ENCODE data around the gene PLXNA4. TPM values are rescaled to one million over a fixed set of nuclear protein-coding genes. Genes with fewer than 3 reads are reported as not detected.

The PLXNA4 gene
- polyA plus RNA-seq (2013) = 0.05 and 0.07 TPM in 2 replicates

DNA sequence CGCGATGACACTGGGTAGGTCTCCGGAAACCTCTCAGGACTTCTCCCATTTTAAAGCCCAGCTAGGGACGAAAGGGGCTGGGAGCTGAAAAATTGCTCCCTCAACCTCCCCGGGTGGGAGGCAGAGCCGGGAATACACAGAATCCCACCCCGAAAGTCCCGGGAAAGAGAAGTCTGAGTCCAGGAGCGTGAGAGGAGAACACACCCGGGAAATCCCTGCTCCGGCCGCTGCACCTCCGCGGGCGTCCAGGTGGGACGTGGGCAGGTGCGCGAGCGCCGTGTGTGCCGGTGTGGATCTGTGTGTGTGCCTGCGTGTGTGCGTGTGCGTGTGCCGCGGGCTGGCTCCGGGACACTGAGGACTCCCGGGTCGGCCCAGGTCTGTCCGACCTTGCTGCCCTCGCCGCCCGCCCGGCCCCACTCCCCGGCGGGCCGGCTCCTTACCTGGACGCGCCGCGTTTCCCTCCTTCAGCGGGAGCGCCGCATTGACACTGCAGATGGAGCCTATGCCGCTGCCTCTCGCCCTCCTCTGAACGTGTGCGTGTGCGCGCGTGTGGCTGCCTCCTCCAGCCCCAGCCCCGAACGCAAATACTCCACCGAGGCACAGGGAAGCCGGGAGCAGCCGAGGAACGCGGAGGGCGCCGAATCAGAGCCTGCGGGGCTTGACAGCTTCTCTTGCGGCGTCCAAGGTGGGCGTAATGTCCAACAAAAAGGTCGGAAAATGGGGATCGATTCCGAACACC, at the start of gene PLXNA4:
Gene PLXNA4, minus strand, starts transcription at position 489 of the 739 bp plus-strand sequence. CDS start 67,777 bp downstream, outside the sequence.
- Histone ChIP-seq H4K91ac (ENCODE audit: low read depth, low read length) (no peak within 1 kb of the TSS), H3K27me3 (ENCODE audit: insufficient read depth, low read length) (peaks cover 71% of the 10 kb centered on the region), H2BK120ac (ENCODE audit: insufficient read depth, low read length, poor library complexity) (no peak within 1 kb of the TSS), H3K36me3 (ENCODE audit: control insufficient read depth in 1 of 2, insufficient read depth in 2 of 2, low read length in 2 of 2) (no peaks in the 10 kb centered on the region), H4K12ac (ENCODE audit: low read depth, low read length) (no peak within 1 kb of the TSS), H3K79me2 (ENCODE audit: control insufficient read depth, insufficient read depth, low read length, poor library complexity) (no peaks in the 10 kb centered on the region), H3K4me3 (ENCODE audit: low read depth, low read length) (peak within 1 kb of the TSS; percentile 27), H4K8ac (ENCODE audit: low read depth, low read length) (no peak within 1 kb of the TSS), H3K4me1 (ENCODE audit: control insufficient read depth in 1 of 2, insufficient read depth in 2 of 2, low read length in 2 of 2) (peaks cover 3% of the 10 kb centered on the region in 2 experiments), H3K9ac (ENCODE audit: low read length) (no peak within 1 kb of the TSS), H3K18ac (ENCODE audit: low read length) (no peak within 1 kb of the TSS), H3K14ac (ENCODE audit: low read length) (no peak within 1 kb of the TSS), H2BK12ac (ENCODE audit: low read length) (no peak within 1 kb of the TSS), H2AFZ (ENCODE audit: insufficient read depth, low read length, poor library complexity) (no peak within 1 kb of the TSS), H3K4me2 (ENCODE audit: low read length) (peak within 1 kb of the TSS; percentile 69), H3K9me3 (ENCODE audit: insufficient read depth, low read depth, low read length) (no peaks in the 10 kb centered on the region), H2AK5ac (ENCODE audit: low read length) (no peak within 1 kb of the TSS), H3K79me1 (ENCODE audit: low read length) (no peaks in the 10 kb centered on the region), H3K4ac (ENCODE audit: low read depth, low read length) (no peak within 1 kb of the TSS), H3K23ac (ENCODE audit: low read length) (no peak within 1 kb of the TSS), H3K27ac (ENCODE audit: low read depth, low read length) (no peak within 1 kb of the TSS), H2BK5ac (ENCODE audit: low read depth, low read length, poor library complexity) (no peak within 1 kb of the TSS)
- DNase-seq = no peak
- WGBS (ENCODE audit: extremely low coverage, insufficient coverage, insufficient read length) = no CpG with 5 or more reads among the region's 67 CpGs

DNA sequence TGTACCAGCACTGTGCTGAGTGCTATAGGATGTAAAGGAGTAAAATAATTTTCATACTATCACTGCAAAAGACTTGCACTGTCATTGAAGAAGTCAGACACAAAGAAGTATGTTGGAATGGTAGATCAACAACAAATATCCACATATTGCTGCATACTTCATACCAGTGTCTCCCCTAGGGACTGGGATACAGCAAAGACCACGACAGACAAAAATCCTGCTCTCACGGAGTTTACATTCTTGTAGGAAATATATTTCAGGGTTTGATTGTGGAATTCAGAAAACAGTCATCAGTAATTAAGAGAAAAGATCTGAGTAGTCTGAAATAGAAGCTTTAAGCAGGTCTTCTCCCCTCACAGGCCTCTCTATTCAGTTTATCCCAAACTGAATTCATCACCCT, 49.4 kb upstream of the PLXNA4 start:
- H2AK5ac ChIP-seq (ENCODE audit: low read length) = no peak overlapping the region
- no peak overlapping the region for H2AFZ ChIP-seq (ENCODE audit: insufficient read depth, low read length, poor library complexity)
- no peak overlapping the region for H3K27ac ChIP-seq (ENCODE audit: low read depth, low read length)
- no peak overlapping the region for H4K91ac ChIP-seq (ENCODE audit: low read depth, low read length)
- H3K79me1 ChIP-seq (ENCODE audit: low read length) = no peaks in the 10 kb centered on the region
- no peak overlapping the region for H2BK5ac ChIP-seq (ENCODE audit: low read depth, low read length, poor library complexity)
- DNase-seq = no peak
- no peak overlapping the region for H4K8ac ChIP-seq (ENCODE audit: low read depth, low read length)
- no peak overlapping the region for H3K9ac ChIP-seq (ENCODE audit: low read length)
- H3K4me2 ChIP-seq (ENCODE audit: low read length) = no peak overlapping the region
- H3K18ac ChIP-seq (ENCODE audit: low read length) = no peak overlapping the region
- H3K4me1 ChIP-seq (ENCODE audit: control insufficient read depth in 1 of 2, insufficient read depth in 2 of 2, low read length in 2 of 2) = no peaks in the 10 kb centered on the region
- H2BK120ac ChIP-seq (ENCODE audit: insufficient read depth, low read length, poor library complexity) = no peak overlapping the region
- H3K79me2 ChIP-seq (ENCODE audit: control insufficient read depth, insufficient read depth, low read length, poor library complexity) = no peaks in the 10 kb centered on the region
- H4K12ac ChIP-seq (ENCODE audit: low read depth, low read length) = no peak overlapping the region
- H2BK12ac ChIP-seq (ENCODE audit: low read length) = no peak overlapping the region
- no peak overlapping the region for H3K14ac ChIP-seq (ENCODE audit: low read length)
- no peaks in the 10 kb centered on the region for H3K36me3 ChIP-seq (ENCODE audit: control insufficient read depth in 1 of 2, insufficient read depth in 2 of 2, low read length in 2 of 2)
- no peak overlapping the region for H3K4me3 ChIP-seq (ENCODE audit: low read depth, low read length)
- H3K4ac ChIP-seq (ENCODE audit: low read depth, low read length) = no peak overlapping the region
- no CpG with 5 or more reads among the region's 2 CpGs for WGBS (ENCODE audit: extremely low coverage, insufficient coverage, insufficient read length)
- H3K9me3 ChIP-seq (ENCODE audit: insufficient read depth, low read depth, low read length) = no peaks in the 10 kb centered on the region
- H3K27me3 ChIP-seq (ENCODE audit: insufficient read depth, low read length) = no peaks in the 10 kb centered on the region
- no peak overlapping the region for H3K23ac ChIP-seq (ENCODE audit: low read length)

- DNase-seq = no peak
- Histone ChIP-seq H3K9me3 (ENCODE audit: insufficient read depth, low read depth, low read length) (no peaks in the 10 kb centered on the region), H3K4me1 (ENCODE audit: control insufficient read depth in 1 of 2, insufficient read depth in 2 of 2, low read length in 2 of 2) (no peaks in the 10 kb centered on the region), H3K27ac (ENCODE audit: low read depth, low read length) (no peak overlapping the region), H3K79me2 (ENCODE audit: control insufficient read depth, insufficient read depth, low read length, poor library complexity) (no peaks in the 10 kb centered on the region), H3K18ac (ENCODE audit: low read length) (no peak overlapping the region), H3K27me3 (ENCODE audit: insufficient read depth, low read length) (no peaks in the 10 kb centered on the region), H3K79me1 (ENCODE audit: low read length) (no peaks in the 10 kb centered on the region), H3K4me3 (ENCODE audit: low read depth, low read length) (no peak overlapping the region), H2AK5ac (ENCODE audit: low read length) (no peak overlapping the region), H4K8ac (ENCODE audit: low read depth, low read length) (no peak overlapping the region), H4K12ac (ENCODE audit: low read depth, low read length) (no peak overlapping the region), H3K14ac (ENCODE audit: low read length) (no peak overlapping the region), H2BK5ac (ENCODE audit: low read depth, low read length, poor library complexity) (no peak overlapping the region), H2BK120ac (ENCODE audit: insufficient read depth, low read length, poor library complexity) (no peak overlapping the region), H3K4me2 (ENCODE audit: low read length) (no peak overlapping the region), H3K23ac (ENCODE audit: low read length) (no peak overlapping the region), H4K91ac (ENCODE audit: low read depth, low read length) (no peak overlapping the region), H2BK12ac (ENCODE audit: low read length) (no peak overlapping the region), H3K9ac (ENCODE audit: low read length) (no peak overlapping the region), H3K4ac (ENCODE audit: low read depth, low read length) (no peak overlapping the region), H2AFZ (ENCODE audit: insufficient read depth, low read length, poor library complexity) (no peak overlapping the region), H3K36me3 (ENCODE audit: control insufficient read depth in 1 of 2, insufficient read depth in 2 of 2, low read length in 2 of 2) (no peaks in the 10 kb centered on the region)
- no CpG with 5 or more reads among the region's 4 CpGs for WGBS (ENCODE audit: extremely low coverage, insufficient coverage, insufficient read length)
Measured at GRCh38 chr7:132622081-132622480, 45.8 kb upstream of the PLXNA4 start.

GRCh38 chr7:132619967-132620366, 43.7 kb upstream of the PLXNA4 start:
- Histone ChIP-seq H3K18ac (ENCODE audit: low read length) (no peak overlapping the region), H3K79me2 (ENCODE audit: control insufficient read depth, insufficient read depth, low read length, poor library complexity) (no peaks in the 10 kb centered on the region), H3K79me1 (ENCODE audit: low read length) (no peaks in the 10 kb centered on the region), H3K4ac (ENCODE audit: low read depth, low read length) (no peak overlapping the region), H3K27ac (ENCODE audit: low read depth, low read length) (no peak overlapping the region), H3K4me1 (ENCODE audit: control insufficient read depth in 1 of 2, insufficient read depth in 2 of 2, low read length in 2 of 2) (peaks cover 0 to 3% of the 10 kb centered on the region in 2 experiments), H3K9me3 (ENCODE audit: insufficient read depth, low read depth, low read length) (peaks cover 1% of the 10 kb centered on the region), H4K8ac (ENCODE audit: low read depth, low read length) (no peak overlapping the region), H2BK12ac (ENCODE audit: low read length) (no peak overlapping the region), H2AK5ac (ENCODE audit: low read length) (no peak overlapping the region), H2AFZ (ENCODE audit: insufficient read depth, low read length, poor library complexity) (no peak overlapping the region), H3K4me2 (ENCODE audit: low read length) (no peak overlapping the region), H3K9ac (ENCODE audit: low read length) (no peak overlapping the region), H3K14ac (ENCODE audit: low read length) (no peak overlapping the region), H3K27me3 (ENCODE audit: insufficient read depth, low read length) (no peaks in the 10 kb centered on the region), H3K4me3 (ENCODE audit: low read depth, low read length) (no peak overlapping the region), H2BK120ac (ENCODE audit: insufficient read depth, low read length, poor library complexity) (no peak overlapping the region), H4K91ac (ENCODE audit: low read depth, low read length) (no peak overlapping the region), H3K36me3 (ENCODE audit: control insufficient read depth in 1 of 2, insufficient read depth in 2 of 2, low read length in 2 of 2) (no peaks in the 10 kb centered on the region), H4K12ac (ENCODE audit: low read depth, low read length) (no peak overlapping the region), H2BK5ac (ENCODE audit: low read depth, low read length, poor library complexity) (no peak overlapping the region), H3K23ac (ENCODE audit: low read length) (no peak overlapping the region)
- no CpG with 5 or more reads among the region's 6 CpGs for WGBS (ENCODE audit: extremely low coverage, insufficient coverage, insufficient read length)
- DNase-seq = no peak

All from trophoblast cell (in vitro differentiated cells and primary cell).